ENCODE measurements around the gene CFAP61.

CFAP61 gene

GRCh38 chr20:20273286-20273685, 221.0 kb downstream of the CFAP61 start:
- DNase-seq (ENCODE audit: low spot score): no peak
- no peak for FAIRE-seq

GRCh38 chr20:20274821-20275220, 222.5 kb downstream of the CFAP61 start:
- FAIRE-seq (no peak), DNase-seq (ENCODE audit: low spot score) (no peak)

GRCh38 chr20:20275636-20276035, 223.3 kb downstream of the CFAP61 start:
- no peak for FAIRE-seq

GRCh38 chr20:20276811-20277530, 224.6 kb downstream of the CFAP61 start:
- no peak for DNase-seq (ENCODE audit: low spot score)
- no peak for FAIRE-seq

More at GRCh38 chr20:20275636-20276035, 223.3 kb downstream of the CFAP61 start:
- DNase-seq (ENCODE audit: low spot score): no peak

- FAIRE-seq: no peak
- no peak for DNase-seq (ENCODE audit: low spot score)
Observed at GRCh38 chr20:20277894-20278335, 225.6 kb downstream of the CFAP61 start.

- DNase-seq (ENCODE audit: low spot score): no peak
- FAIRE-seq: no peak
Observed at GRCh38 chr20:20286061-20286460, 233.7 kb downstream of the CFAP61 start.

GRCh38 chr20:20289331-20289730, 237.0 kb downstream of the CFAP61 start:
- no peak for FAIRE-seq
- DNase-seq (ENCODE audit: low spot score): no peak

GRCh38 chr20:20292472-20292871, 240.1 kb downstream of the CFAP61 start:
- FAIRE-seq (no peak), DNase-seq (ENCODE audit: low spot score) (no peak)

GRCh38 chr20:20293141-20293540, 240.8 kb downstream of the CFAP61 start:
- DNase-seq (ENCODE audit: low spot score) (no peak), FAIRE-seq (no peak)

GRCh38 chr20:20293691-20294385, 241.5 kb downstream of the CFAP61 start:
- DNase-seq (ENCODE audit: low spot score) (no peak), FAIRE-seq (no peak)

- FAIRE-seq (no peak), DNase-seq (ENCODE audit: low spot score) (no peak)
Observed at GRCh38 chr20:20295621-20296498, 243.5 kb downstream of the CFAP61 start.

GRCh38 chr20:20297181-20297580, 244.8 kb downstream of the CFAP61 start:
- FAIRE-seq: no peak
- DNase-seq (ENCODE audit: low spot score): no peak

GRCh38 chr20:20297752-20298151, 245.4 kb downstream of the CFAP61 start:
- no peak for DNase-seq (ENCODE audit: low spot score)
- FAIRE-seq: no peak

- FAIRE-seq (no peak), DNase-seq (ENCODE audit: low spot score) (no peak)
Observed at GRCh38 chr20:20299904-20300303, 247.6 kb downstream of the CFAP61 start.

- DNase-seq (ENCODE audit: low spot score) (no peak), FAIRE-seq (no peak)
Observed at GRCh38 chr20:20303320-20303719, 251.0 kb downstream of the CFAP61 start.

- no peak for DNase-seq (ENCODE audit: low spot score)
- no peak for FAIRE-seq
Observed at GRCh38 chr20:20303742-20304141, 251.4 kb downstream of the CFAP61 start.

- FAIRE-seq: no peak
- DNase-seq (ENCODE audit: low spot score): no peak
Observed at GRCh38 chr20:20304942-20305341, 252.6 kb downstream of the CFAP61 start.

- FAIRE-seq: no peak
- no peak for DNase-seq (ENCODE audit: low spot score)
Observed at GRCh38 chr20:20312562-20312961, 260.2 kb downstream of the CFAP61 start.

- DNase-seq (ENCODE audit: low spot score): no peak
- FAIRE-seq: no peak
Observed at GRCh38 chr20:20317195-20317594, 264.9 kb downstream of the CFAP61 start.

- no peak for DNase-seq (ENCODE audit: low spot score)
- FAIRE-seq: no peak
Observed at GRCh38 chr20:20317621-20318364, 265.5 kb downstream of the CFAP61 start.
